ENCODE data around the gene SLC27A1.

Gene SLC27A1

GRCh38 chr19:17445526-17446165 is 24.7 kb upstream of the SLC27A1 start:
- Histone ChIP-seq H3K9me3 (ENCODE audit: control insufficient read depth, insufficient read depth, low read length) (no peaks in the 10 kb centered on the region), H3K9ac (ENCODE audit: low read depth, low read length) (no peak overlapping the region), H3K27ac (ENCODE audit: low read depth, low read length) (no peak overlapping the region), H3K27me3 (ENCODE audit: control insufficient read depth, insufficient read depth, low read length) (peaks cover 18% of the 10 kb centered on the region), H3K36me3 (ENCODE audit: control insufficient read depth, insufficient read depth, low read length) (no peaks in the 10 kb centered on the region), H3K4me3 (ENCODE audit: low read depth, low read length) (no peak overlapping the region), H3K4me1 (ENCODE audit: control insufficient read depth, insufficient read depth, low read length) (peaks cover 5% of the 10 kb centered on the region; the same call in 1 of the 2 replicates)

- H3K27ac ChIP-seq (ENCODE audit: low read depth, low read length) = no peak overlapping the region
- H3K9ac ChIP-seq (ENCODE audit: low read depth, low read length) = peak overlapping the region; percentile 40; the same call in 1 of the 2 replicates
- H3K4me3 ChIP-seq (ENCODE audit: low read depth, low read length) = peak overlapping the region; percentile 64
Observed at GRCh38 chr19:17447704-17448130, 22.6 kb upstream of the SLC27A1 start.

GRCh38 chr19:17448131-17448967 is 22.0 kb upstream of the SLC27A1 start, which contains the start of gene TMEM221:
Gene TMEM221, minus strand, starts transcription at chr19:17448668. Its CDS starts 206 bp downstream, at chr19:17448462.
- Histone ChIP-seq H3K4me3 (ENCODE audit: low read depth, low read length) (peak within 1 kb of the TSS; percentile 64), H3K36me3 (ENCODE audit: control insufficient read depth, insufficient read depth, low read length) (no peaks in the 10 kb centered on the region), H3K4me1 (ENCODE audit: control insufficient read depth, insufficient read depth, low read length) (peaks cover 5% of the 10 kb centered on the region; the same call in 1 of the 2 replicates), H3K9me3 (ENCODE audit: control insufficient read depth, insufficient read depth, low read length) (no peaks in the 10 kb centered on the region), H3K27me3 (ENCODE audit: control insufficient read depth, insufficient read depth, low read length) (peaks cover 18% of the 10 kb centered on the region), H3K27ac (ENCODE audit: low read depth, low read length) (no peak within 1 kb of the TSS), H3K9ac (ENCODE audit: low read depth, low read length) (peak within 1 kb of the TSS; percentile 40; the same call in 1 of the 2 replicates)

More at GRCh38 chr19:17447704-17448130, 22.6 kb upstream of the SLC27A1 start:
- H3K36me3 ChIP-seq (ENCODE audit: control insufficient read depth, insufficient read depth, low read length) = no peaks in the 10 kb centered on the region
- peaks cover 5% of the 10 kb centered on the region; the same call in 1 of the 2 replicates for H3K4me1 ChIP-seq (ENCODE audit: control insufficient read depth, insufficient read depth, low read length)
- H3K27me3 ChIP-seq (ENCODE audit: control insufficient read depth, insufficient read depth, low read length) = peaks cover 18% of the 10 kb centered on the region
- H3K9me3 ChIP-seq (ENCODE audit: control insufficient read depth, insufficient read depth, low read length) = no peaks in the 10 kb centered on the region

- H3K36me3 ChIP-seq (ENCODE audit: control insufficient read depth, insufficient read depth, low read length) = no peaks in the 10 kb centered on the region
- H3K4me1 ChIP-seq (ENCODE audit: control insufficient read depth, insufficient read depth, low read length) = peaks cover 5% of the 10 kb centered on the region; the same call in 1 of the 2 replicates
- no peak overlapping the region for H3K27ac ChIP-seq (ENCODE audit: low read depth, low read length)
- no peaks in the 10 kb centered on the region for H3K9me3 ChIP-seq (ENCODE audit: control insufficient read depth, insufficient read depth, low read length)
- H3K9ac ChIP-seq (ENCODE audit: low read depth, low read length) = no peak overlapping the region
- no peak overlapping the region for H3K4me3 ChIP-seq (ENCODE audit: low read depth, low read length)
- H3K27me3 ChIP-seq (ENCODE audit: control insufficient read depth, insufficient read depth, low read length) = peaks cover 35% of the 10 kb centered on the region
Observed at GRCh38 chr19:17450264-17451075, 19.9 kb upstream of the SLC27A1 start.

GRCh38 chr19:17451820-17452219 is 18.5 kb upstream of the SLC27A1 start:
- H3K4me3 ChIP-seq (ENCODE audit: low read depth, low read length) = no peak overlapping the region
- peaks cover 5% of the 10 kb centered on the region; the same call in 1 of the 2 replicates for H3K4me1 ChIP-seq (ENCODE audit: control insufficient read depth, insufficient read depth, low read length)
- H3K36me3 ChIP-seq (ENCODE audit: control insufficient read depth, insufficient read depth, low read length) = no peaks in the 10 kb centered on the region
- H3K9ac ChIP-seq (ENCODE audit: low read depth, low read length) = no peak overlapping the region
- H3K27ac ChIP-seq (ENCODE audit: low read depth, low read length) = no peak overlapping the region
- H3K9me3 ChIP-seq (ENCODE audit: control insufficient read depth, insufficient read depth, low read length) = no peaks in the 10 kb centered on the region
- peaks cover 39% of the 10 kb centered on the region for H3K27me3 ChIP-seq (ENCODE audit: control insufficient read depth, insufficient read depth, low read length)

GRCh38 chr19:17454576-17455071 is 15.7 kb upstream of the SLC27A1 start:
- Histone ChIP-seq H3K4me1 (ENCODE audit: control insufficient read depth, insufficient read depth, low read length) (no peaks in the 10 kb centered on the region), H3K27me3 (ENCODE audit: control insufficient read depth, insufficient read depth, low read length) (peaks cover 37% of the 10 kb centered on the region), H3K9ac (ENCODE audit: low read depth, low read length) (no peak overlapping the region), H3K27ac (ENCODE audit: low read depth, low read length) (no peak overlapping the region), H3K36me3 (ENCODE audit: control insufficient read depth, insufficient read depth, low read length) (no peaks in the 10 kb centered on the region), H3K9me3 (ENCODE audit: control insufficient read depth, insufficient read depth, low read length) (no peaks in the 10 kb centered on the region), H3K4me3 (ENCODE audit: low read depth, low read length) (peak overlapping the region; percentile 52; the same call in 1 of the 2 replicates)

- Histone ChIP-seq H3K36me3 (ENCODE audit: control insufficient read depth, insufficient read depth, low read length) (no peaks in the 10 kb centered on the region), H3K9me3 (ENCODE audit: control insufficient read depth, insufficient read depth, low read length) (no peaks in the 10 kb centered on the region), H3K27ac (ENCODE audit: low read depth, low read length) (no peak overlapping the region), H3K9ac (ENCODE audit: low read depth, low read length) (no peak overlapping the region), H3K4me1 (ENCODE audit: control insufficient read depth, insufficient read depth, low read length) (no peaks in the 10 kb centered on the region), H3K27me3 (ENCODE audit: control insufficient read depth, insufficient read depth, low read length) (peaks cover 37% of the 10 kb centered on the region), H3K4me3 (ENCODE audit: low read depth, low read length) (peak overlapping the region; percentile 35; the same call in 1 of the 2 replicates)
Observed at GRCh38 chr19:17455308-17456123, 14.8 kb upstream of the SLC27A1 start.

- no peaks in the 10 kb centered on the region for H3K36me3 ChIP-seq (ENCODE audit: control insufficient read depth, insufficient read depth, low read length)
- H3K27ac ChIP-seq (ENCODE audit: low read depth, low read length) = no peak overlapping the region
- no peak overlapping the region for H3K9ac ChIP-seq (ENCODE audit: low read depth, low read length)
- H3K4me1 ChIP-seq (ENCODE audit: control insufficient read depth, insufficient read depth, low read length) = no peaks in the 10 kb centered on the region
- peaks cover 37% of the 10 kb centered on the region for H3K27me3 ChIP-seq (ENCODE audit: control insufficient read depth, insufficient read depth, low read length)
- H3K4me3 ChIP-seq (ENCODE audit: low read depth, low read length) = peak overlapping the region; percentile 35; the same call in 1 of the 2 replicates
- H3K9me3 ChIP-seq (ENCODE audit: control insufficient read depth, insufficient read depth, low read length) = no peaks in the 10 kb centered on the region
Observed at GRCh38 chr19:17456127-17456526, 14.2 kb upstream of the SLC27A1 start.

GRCh38 chr19:17457616-17458015 is 12.7 kb upstream of the SLC27A1 start:
- no peak overlapping the region for H3K9ac ChIP-seq (ENCODE audit: low read depth, low read length)
- no peaks in the 10 kb centered on the region for H3K4me1 ChIP-seq (ENCODE audit: control insufficient read depth, insufficient read depth, low read length)
- H3K9me3 ChIP-seq (ENCODE audit: control insufficient read depth, insufficient read depth, low read length) = no peaks in the 10 kb centered on the region
- no peak overlapping the region for H3K27ac ChIP-seq (ENCODE audit: low read depth, low read length)
- H3K4me3 ChIP-seq (ENCODE audit: low read depth, low read length) = no peak overlapping the region
- no peaks in the 10 kb centered on the region for H3K36me3 ChIP-seq (ENCODE audit: control insufficient read depth, insufficient read depth, low read length)
- peaks cover 37% of the 10 kb centered on the region for H3K27me3 ChIP-seq (ENCODE audit: control insufficient read depth, insufficient read depth, low read length)

- Histone ChIP-seq H3K4me1 (ENCODE audit: control insufficient read depth, insufficient read depth, low read length) (no peaks in the 10 kb centered on the region), H3K27ac (ENCODE audit: low read depth, low read length) (no peak overlapping the region), H3K4me3 (ENCODE audit: low read depth, low read length) (no peak overlapping the region), H3K36me3 (ENCODE audit: control insufficient read depth, insufficient read depth, low read length) (no peaks in the 10 kb centered on the region), H3K9me3 (ENCODE audit: control insufficient read depth, insufficient read depth, low read length) (no peaks in the 10 kb centered on the region), H3K9ac (ENCODE audit: low read depth, low read length) (no peak overlapping the region), H3K27me3 (ENCODE audit: control insufficient read depth, insufficient read depth, low read length) (peaks cover 33% of the 10 kb centered on the region)
Observed at GRCh38 chr19:17458970-17459369, 11.4 kb upstream of the SLC27A1 start.
